Transverse colon (tissue), 4 donors: Measurements from ENCODE around the gene MAZ. TPM values are rescaled to one million over a fixed set of nuclear protein-coding genes. Genes with fewer than 3 reads are reported as not detected.

Source experiments
- DNase-seq: peaks from one replicate; pipeline ENCODE4 v3.0.0-alpha.2; 2019
- H3K27ac ChIP-seq, 4 donors: fragments of 200-600 bp; sonication (generic); 2 replicates each; pipeline ENCODE4 v1.5.1; 2016 to 2018; ENCODE audit warnings: inconsistent platforms in 4 of 4
- H3K27me3 ChIP-seq: fragments of 200-600 bp; sonication (generic); 2 replicates; pipeline ENCODE4 v1.5.1; 2017; ENCODE audit warnings: inconsistent platforms
- H3K36me3 ChIP-seq, 4 donors: fragments of 200-600 bp; sonication (generic); 2 replicates each; pipeline ENCODE4 v1.5.1; 2017 to 2019; ENCODE audit warnings: inconsistent platforms in 4 of 4
- H3K4me1 ChIP-seq, 4 donors: fragments of 200-600 bp; sonication (generic); 2 replicates each; pipeline ENCODE4 v1.5.1; 2017 to 2020; ENCODE audit warnings: inconsistent platforms in 4 of 4
- H3K4me3 ChIP-seq, 4 donors: fragments of 200-600 bp; sonication (generic); 1 replicate in 1 of 4; 2 replicates in 3 of 4; pipeline versions ENCODE4 v1.5.1 to v1.6.1; 2017 to 2019; ENCODE audit warnings: inconsistent platforms in 4 of 4
- H3K9me3 ChIP-seq, 2 donors: fragments of 200-600 bp; sonication (generic); 2 replicates each; pipeline ENCODE4 v1.5.1; 2017 to 2019; ENCODE audit warnings: inconsistent platforms in 2 of 2
- CTCF ChIP-seq, 5 experiments: fragments of 200-600 bp in 3 of 5; fragments of 450-650 bp in 2 of 5; sonication (generic) in 3 of 5; IDR thresholded peaks; 1 replicate in 2 of 5; 2 replicates in 3 of 5; pipeline ENCODE4 v1.5.1; 2016 to 2017; ENCODE audit warnings: antibody characterized with exemption in 5 of 5, inconsistent platforms in 3 of 5, mild to moderate bottlenecking in 2 of 5, moderate library complexity in 1 of 5
- EP300 ChIP-seq: sonication (generic); formaldehyde crosslinking; IDR thresholded peaks from one replicate; pipeline ENCODE4 v1.6.1; 2017; ENCODE audit warnings: antibody characterized with exemption, low read depth
- POLR2A ChIP-seq: fragments of 450-650 bp; IDR thresholded peaks from one replicate; pipeline ENCODE4 v1.6.1; 2016; ENCODE audit warnings: antibody characterized with exemption, mild to moderate bottlenecking, moderate library complexity
- POLR2AphosphoS5 ChIP-seq, 3 donors: sonication (generic); formaldehyde crosslinking; IDR thresholded peaks; one replicate each; pipeline ENCODE4 v1.6.1; 2016; ENCODE audit warnings: antibody characterized with exemption in 3 of 3
- WGBS, 2 donors: methylation state at CpG; one replicate each; pipeline ENCODE4 v1.1.5; 2018; ENCODE audit warnings: low coverage in 1 of 2; 5-methylcytosine and 5-hydroxymethylcytosine counted together
- in situ Hi-C, 4 donors: fragments of 200-750 bp; cut with MboI; loops; one replicate each; pipeline versions ENCODE4 v1.15.0 to v1.15.1; 2017; ENCODE audit warnings: low sequenced_read_pairs in 3 of 4, low pct_ligation_motif_present in 1 of 4, low pct_unique_long_range_greater_than_20kb in 1 of 4
- intact Hi-C: fragments of 100-400 bp; cut with DNase I; formaldehyde crosslinking; loops from one replicate; pipeline ENCODE4 v1.15.1; 2023; ENCODE audit warnings: low total_unique reads
- total RNA-seq, 4 donors: library from RNA; depleted of rRNA; stranded (reverse); fragments of >200 nt; gene quantifications; one replicate each; pipeline ENCODE4 v1.1.0, GENCODE V29; 2016

Gene MAZ
- total RNA-seq, 4 donors from 2014 or later: 170 to 292 (median 233) TPM

DNA sequence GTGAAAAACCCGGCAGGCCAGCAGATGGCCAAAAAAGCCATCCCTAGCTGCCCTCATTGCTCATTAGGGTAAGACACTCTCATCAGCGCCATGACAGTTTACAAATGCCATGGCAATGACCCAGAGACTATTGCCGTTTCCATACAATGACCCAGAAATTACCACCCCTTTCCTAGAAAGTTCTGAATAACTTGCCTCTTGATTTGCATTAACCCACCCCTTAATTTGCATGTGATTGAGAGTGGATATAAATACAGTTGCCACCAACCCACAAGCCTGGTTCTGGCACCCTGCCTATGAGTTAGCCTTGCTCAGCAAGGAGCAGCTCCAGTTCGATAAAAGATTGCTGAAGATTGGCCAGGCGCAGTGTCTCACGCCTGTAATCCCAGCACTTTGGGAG is 44.4 kb upstream of the MAZ start:
- in situ Hi-C loops: no loop called here
- Histone ChIP-seq H3K36me3 (no peaks in the 10 kb centered on the region), H3K27me3 (no peaks in the 10 kb centered on the region), H3K4me3 (no peak overlapping the region), H3K9me3 (no peaks in the 10 kb centered on the region), H3K27ac (peak overlapping the region in 2 of 4 donors; percentile 53 to 79), H3K4me1 (peaks cover 0 to 52% (median 16%) of the 10 kb centered on the region in 4 donors)
- 79% methylated on average over 6 of the region's 6 CpGs; no CpG with 5 or more reads in 1 of the 2 donors for WGBS, 2 donors
- intact Hi-C loops: no loop called here
- TF ChIP-seq CTCF (IDR thresholded peaks at IDR 0.05) (no peak), POLR2AphosphoS5 (IDR thresholded peaks at IDR 0.05) (no peak), POLR2A (no peak), EP300 (no peak)
- no peak for DNase-seq

- in situ Hi-C loops (no loop called here), intact Hi-C loops (no loop called here)
- peaks cover 0 to 38% (median 16%) of the 10 kb centered on the region in 4 donors for H3K4me1 ChIP-seq
- H3K36me3 ChIP-seq: no peaks in the 10 kb centered on the region
- no peak for DNase-seq
- 77% methylated on average over 6 of the region's 6 CpGs; no CpG with 5 or more reads in 1 of the 2 donors for WGBS, 2 donors
- no peak overlapping the region for H3K27ac ChIP-seq
- no peak overlapping the region for H3K4me3 ChIP-seq
- H3K9me3 ChIP-seq: no peaks in the 10 kb centered on the region
- no peaks in the 10 kb centered on the region for H3K27me3 ChIP-seq
- TF ChIP-seq EP300: no peak
- TF ChIP-seq CTCF (IDR thresholded peaks at IDR 0.05): no peak
- TF ChIP-seq POLR2AphosphoS5 (IDR thresholded peaks at IDR 0.05): no peak
- TF ChIP-seq POLR2A: no peak
These were observed 43.0 kb upstream of the MAZ start for GRCh38 chr16:29763326-29763725.

GRCh38 chr16:29765167-29766032 is 40.9 kb upstream of the MAZ start:
- in situ Hi-C loops (no loop called here), intact Hi-C loops (no loop called here)
- Histone ChIP-seq H3K4me3 (no peak overlapping the region), H3K27me3 (no peaks in the 10 kb centered on the region), H3K27ac (peak overlapping the region; percentile 56 to 78 (median 64)), H3K9me3 (no peaks in the 10 kb centered on the region), H3K4me1 (peaks cover 0 to 36% (median 16%) of the 10 kb centered on the region in 4 donors), H3K36me3 (no peaks in the 10 kb centered on the region)
- TF ChIP-seq POLR2AphosphoS5 (IDR thresholded peaks at IDR 0.05): peak in 1 of 3 donors; percentile 21
- TF ChIP-seq EP300: no peak
- no peak for TF ChIP-seq CTCF (IDR thresholded peaks at IDR 0.05)
- TF ChIP-seq POLR2A: no peak
- peak; percentile 69 for DNase-seq
- 39 to 49% methylated on average over 6 to 15 of the region's 15 CpGs for WGBS, 2 donors

DNA sequence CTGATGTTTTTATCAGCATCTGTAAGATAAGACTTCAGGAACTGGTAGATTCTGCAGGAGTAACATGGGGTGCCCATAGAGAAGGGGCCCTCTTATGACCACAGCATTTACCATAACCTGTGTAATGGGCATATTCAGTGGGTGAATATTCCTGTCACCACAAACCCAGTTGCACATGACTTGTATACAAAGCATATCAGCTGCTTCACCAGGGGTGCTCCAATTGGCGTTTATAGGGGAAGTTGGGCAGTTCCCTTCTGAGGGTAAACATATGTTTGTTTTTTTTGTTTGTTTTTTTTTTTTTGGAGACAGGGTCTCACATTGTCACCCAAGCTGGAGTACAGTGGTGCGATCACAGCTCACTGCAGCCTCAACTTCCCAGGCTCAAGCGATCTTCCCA is 39.8 kb upstream of the MAZ start:
- Histone ChIP-seq H3K9me3 (no peaks in the 10 kb centered on the region), H3K27ac (peak overlapping the region in 1 of 4 donors; percentile 68), H3K27me3 (no peaks in the 10 kb centered on the region), H3K4me3 (no peak overlapping the region), H3K36me3 (no peaks in the 10 kb centered on the region), H3K4me1 (peaks cover 0 to 32% (median 12%) of the 10 kb centered on the region in 4 donors)
- TF ChIP-seq POLR2AphosphoS5 (IDR thresholded peaks at IDR 0.05) (no peak), CTCF (IDR thresholded peaks at IDR 0.05) (no peak), EP300 (no peak), POLR2A (no peak)
- in situ Hi-C loops: no loop called here
- DNase-seq: no peak
- WGBS, 2 donors: 67 to 89% methylated on average over 1 to 3 of the region's 3 CpGs
- intact Hi-C loops: no loop called here
